Measurements from ENCODE around the gene CFAP45. TPM values are rescaled to one million over a fixed set of nuclear protein-coding genes. Genes with fewer than 3 reads are reported as not detected.

The CFAP45 gene
- 1.0 and 2.8 TPM in 2 replicates for total RNA-seq (ENCODE audit: low replicate concordance)
- long read RNA-seq = 0 reads

GRCh38 chr1:159900086-159900680, at the start of gene CFAP45:
TSS of gene CFAP45 (minus strand) at chr1:159900165. CDS start at chr1:159900098, 67 bp downstream.
- peaks cover 4% of the 10 kb centered on the region for H3K9me3 Mint-ChIP-seq
- no peak for TF ChIP-seq CTCF (conservative IDR thresholded peaks at IDR 0.05)
- peaks cover 3% of the 10 kb centered on the region for H3K36me3 Mint-ChIP-seq
- DNase-seq (ENCODE audit: extremely low spot score, unreplicated experiment) = peak; percentile 83
- H3K4me1 Mint-ChIP-seq (ENCODE audit: unreplicated experiment) = peaks cover 31% of the 10 kb centered on the region
- H3K27me3 Mint-ChIP-seq = no peaks in the 10 kb centered on the region
- peak within 1 kb of the TSS; percentile 85 for H3K4me3 Mint-ChIP-seq
- peak within 1 kb of the TSS; percentile 96 for H3K27ac Mint-ChIP-seq

GRCh38 chr1:159949123-159949522, 49.2 kb upstream of the CFAP45 start:
- H3K4me1 Mint-ChIP-seq (ENCODE audit: unreplicated experiment) = peaks cover 25% of the 10 kb centered on the region
- no peak for DNase-seq (ENCODE audit: extremely low spot score, unreplicated experiment)
- no peak for TF ChIP-seq CTCF (conservative IDR thresholded peaks at IDR 0.05)
- no peaks in the 10 kb centered on the region for H3K36me3 Mint-ChIP-seq
- H3K27ac Mint-ChIP-seq = no peak overlapping the region
- H3K27me3 Mint-ChIP-seq = peaks cover 22% of the 10 kb centered on the region
- no peak overlapping the region for H3K4me3 Mint-ChIP-seq
- no peaks in the 10 kb centered on the region for H3K9me3 Mint-ChIP-seq

GRCh38 chr1:159947942-159948341, 48.0 kb upstream of the CFAP45 start:
- DNase-seq (ENCODE audit: extremely low spot score, unreplicated experiment) = no peak
- Mint-ChIP-seq H3K27ac (no peak overlapping the region), H3K27me3 (peaks cover 16% of the 10 kb centered on the region), H3K36me3 (no peaks in the 10 kb centered on the region), H3K4me1 (ENCODE audit: unreplicated experiment) (peaks cover 32% of the 10 kb centered on the region), H3K4me3 (peak overlapping the region; percentile 65), H3K9me3 (no peaks in the 10 kb centered on the region)
- no peak for TF ChIP-seq CTCF (conservative IDR thresholded peaks at IDR 0.05)

- Mint-ChIP-seq H3K4me3 (peak overlapping the region; percentile 98), H3K4me1 (ENCODE audit: unreplicated experiment) (peaks cover 45% of the 10 kb centered on the region), H3K36me3 (no peaks in the 10 kb centered on the region), H3K27me3 (peaks cover 6% of the 10 kb centered on the region), H3K9me3 (no peaks in the 10 kb centered on the region), H3K27ac (peak overlapping the region; percentile 91)
- DNase-seq (ENCODE audit: extremely low spot score, unreplicated experiment) = no peak
- TF ChIP-seq CTCF (conservative IDR thresholded peaks at IDR 0.05) = no peak
Observed at GRCh38 chr1:159946242-159947187, 46.5 kb upstream of the CFAP45 start.

GRCh38 chr1:159945483-159946241, 45.7 kb upstream of the CFAP45 start, which contains the start of gene IGSF9:
TSS of gene IGSF9 (minus strand) at chr1:159945613. CDS start at chr1:159943454, 2,159 bp downstream.
- Mint-ChIP-seq H3K27ac (peak within 1 kb of the TSS; percentile 91), H3K27me3 (peaks cover 3% of the 10 kb centered on the region), H3K36me3 (peaks cover 4% of the 10 kb centered on the region), H3K4me1 (ENCODE audit: unreplicated experiment) (peaks cover 52% of the 10 kb centered on the region), H3K4me3 (peak within 1 kb of the TSS; percentile 98), H3K9me3 (no peaks in the 10 kb centered on the region)
- DNase-seq (ENCODE audit: extremely low spot score, unreplicated experiment) = peak; percentile 95
- peak; percentile 69 for TF ChIP-seq CTCF (conservative IDR thresholded peaks at IDR 0.05)
